SK-MEL-5 (cell line): ENCODE data around the gene CARMIL1. TPM values are rescaled to one million over a fixed set of nuclear protein-coding genes. Genes with fewer than 3 reads are reported as not detected.
A peak's percentile ranks its signal among the peaks of the same experiment; 100 is the strongest.
"Not testable (repeated sequence)": the region's sequence is repeated elsewhere in the genome, so short reads cannot be mapped to it uniquely, and the experiment has no call there.

Experiments used
- DNase-seq: peaks from one replicate; pipeline ENCODE4 v3.0.0-alpha.2; 2016; ENCODE audit warnings: low read depth, low spot score
- in situ Hi-C: cut with HindIII; loops from 2 replicates; pipeline ENCODE4 v1.10.0; 2016; ENCODE audit warnings: low sequenced_read_pairs, high pct_unique_total_duplicates, low pct_unique_long_range_greater_than_20kb
- total RNA-seq: library from RNA; depleted of rRNA; stranded (reverse); fragments of >200 nt; shearing (Covaris generic); gene quantifications from 2 replicates; pipeline ENCODE4 v1.2.3, GENCODE V29; 2014

Gene CARMIL1
- total RNA-seq, 1 experiment from 2014 or later, result 45.1 TPM

DNA sequence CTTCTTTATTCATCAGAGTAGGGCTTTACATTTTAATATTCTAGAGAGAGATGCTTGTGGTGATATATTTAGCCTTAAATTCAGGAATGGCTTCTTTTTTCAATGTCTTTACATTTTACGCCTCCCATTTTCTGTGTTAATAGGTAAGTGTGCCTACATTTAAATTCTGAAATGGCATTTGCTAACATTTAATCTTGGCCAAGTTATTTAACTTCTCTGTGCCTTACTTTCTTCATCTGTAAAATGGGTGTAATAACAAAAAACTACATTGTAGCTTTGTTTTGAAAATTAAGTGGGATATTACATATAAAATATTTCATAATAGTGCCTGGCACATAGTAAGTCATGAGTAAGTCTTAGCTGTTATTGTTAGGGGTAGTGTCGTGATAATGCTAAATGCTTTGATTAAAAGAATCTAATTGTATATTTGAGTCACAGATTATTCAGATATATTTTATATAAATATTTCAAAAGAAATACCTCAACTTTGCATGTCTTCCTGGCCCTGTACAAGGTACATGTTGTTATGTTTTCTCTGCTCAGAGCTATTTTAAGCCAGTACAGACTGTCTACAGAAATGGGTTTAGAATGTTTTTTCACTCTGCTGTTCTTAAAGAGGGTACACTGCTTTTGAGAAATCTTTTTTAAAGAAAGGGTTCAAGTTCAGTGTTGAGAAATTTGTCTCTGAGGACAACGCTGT is 18.8 kb downstream of the CARMIL1 start:
- in situ Hi-C loops, result no loop called here
- DNase-seq, result no peak

GRCh38 chr6:25298523-25298865 is 19.3 kb downstream of the CARMIL1 start:
- in situ Hi-C loops, DNase-seq: not testable (repeated sequence)

- DNase-seq, result no peak
- in situ Hi-C loops, result no loop called here
Measured at GRCh38 chr6:25301362-25301761, 22.2 kb downstream of the CARMIL1 start.

DNA sequence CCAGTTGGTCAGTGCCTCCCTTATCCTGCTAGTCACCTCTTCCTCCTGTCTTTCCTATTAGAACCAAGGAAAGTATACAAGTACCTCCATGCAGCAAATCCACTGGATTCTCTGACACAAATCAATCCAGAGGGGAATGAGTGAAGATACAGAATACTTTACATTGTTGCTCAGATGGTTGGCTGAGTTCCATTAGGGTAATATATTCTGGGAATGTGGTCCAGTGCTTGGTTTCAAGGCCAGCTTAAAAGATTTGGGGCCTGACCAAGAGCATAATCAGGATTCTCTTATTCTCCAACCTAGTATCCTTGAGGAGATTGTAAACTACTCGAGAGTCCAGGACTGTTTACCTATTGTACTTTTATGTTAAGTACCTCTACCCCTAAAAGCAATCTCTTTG is 23.0 kb downstream of the CARMIL1 start:
- no peak for DNase-seq
- in situ Hi-C loops, result no loop called here

DNA sequence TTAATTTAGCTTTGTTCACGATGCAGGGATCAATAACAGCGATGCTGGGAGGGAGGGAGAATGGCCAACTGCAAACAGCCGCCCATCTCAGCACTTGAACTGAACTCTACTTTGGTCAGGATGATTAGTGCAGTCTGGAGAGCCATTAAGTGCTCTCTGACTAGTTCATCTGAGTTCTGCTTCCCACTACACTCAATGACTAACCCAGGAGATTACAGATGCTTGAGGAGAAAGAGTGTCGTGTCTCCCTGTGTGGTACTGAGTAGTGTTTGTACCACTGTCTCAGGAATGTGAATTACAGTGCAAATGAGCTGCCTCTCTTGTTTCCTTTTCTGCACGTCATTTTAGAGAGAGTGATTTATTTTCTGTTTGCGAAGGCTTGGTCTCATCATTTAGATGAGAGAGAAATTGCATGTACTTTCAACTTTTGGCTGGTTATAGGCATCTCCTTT is 23.5 kb downstream of the CARMIL1 start:
- DNase-seq, result no peak
- in situ Hi-C loops, result no loop called here

DNA sequence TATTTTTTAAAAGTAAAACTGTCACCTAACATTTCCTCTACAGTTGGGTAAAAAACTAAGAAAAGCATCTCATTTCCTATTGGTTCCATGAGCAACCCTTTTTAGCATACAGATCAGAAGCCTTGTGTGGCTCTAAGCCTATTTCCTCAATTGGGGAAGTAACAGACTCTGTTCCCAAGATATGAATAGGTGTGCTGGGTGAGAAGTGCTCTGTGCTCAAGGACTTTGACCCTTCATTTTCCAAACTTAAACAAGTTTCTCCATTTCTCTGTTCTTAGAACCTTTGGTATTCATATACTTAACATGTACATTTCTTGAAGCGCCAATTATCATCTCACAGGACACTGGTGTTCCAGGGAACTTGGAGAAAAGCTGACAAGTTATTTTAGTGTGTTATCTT is 24.1 kb downstream of the CARMIL1 start:
- in situ Hi-C loops, result no loop called here
- DNase-seq, result no peak

DNA sequence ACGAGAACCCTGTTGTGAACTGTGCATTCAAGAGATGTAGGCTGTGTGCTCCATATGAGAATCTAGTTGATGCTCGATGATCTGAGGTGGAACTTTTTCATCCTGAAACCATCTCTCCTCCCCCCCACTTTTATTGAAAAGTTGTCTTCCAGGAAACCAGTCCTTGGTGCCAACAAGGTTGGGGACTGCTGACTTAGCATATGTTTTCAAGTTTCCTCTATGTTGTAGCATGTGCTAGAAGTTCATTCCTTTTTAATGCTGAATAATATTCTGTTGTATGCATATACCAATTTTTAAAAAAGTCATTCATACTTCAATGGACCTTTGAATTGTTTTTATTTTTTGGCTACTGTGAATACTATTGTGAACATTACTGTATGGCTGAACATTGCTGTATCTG is 27.2 kb downstream of the CARMIL1 start:
- DNase-seq, result no peak
- in situ Hi-C loops, result no loop called here

GRCh38 chr6:25307805-25308494 is 28.8 kb downstream of the CARMIL1 start:
- in situ Hi-C loops, result no loop called here
- peak; percentile 79 for DNase-seq

- in situ Hi-C loops, result no loop called here
- DNase-seq, result no peak
Measured at GRCh38 chr6:25309886-25310285, 30.7 kb downstream of the CARMIL1 start.

DNA sequence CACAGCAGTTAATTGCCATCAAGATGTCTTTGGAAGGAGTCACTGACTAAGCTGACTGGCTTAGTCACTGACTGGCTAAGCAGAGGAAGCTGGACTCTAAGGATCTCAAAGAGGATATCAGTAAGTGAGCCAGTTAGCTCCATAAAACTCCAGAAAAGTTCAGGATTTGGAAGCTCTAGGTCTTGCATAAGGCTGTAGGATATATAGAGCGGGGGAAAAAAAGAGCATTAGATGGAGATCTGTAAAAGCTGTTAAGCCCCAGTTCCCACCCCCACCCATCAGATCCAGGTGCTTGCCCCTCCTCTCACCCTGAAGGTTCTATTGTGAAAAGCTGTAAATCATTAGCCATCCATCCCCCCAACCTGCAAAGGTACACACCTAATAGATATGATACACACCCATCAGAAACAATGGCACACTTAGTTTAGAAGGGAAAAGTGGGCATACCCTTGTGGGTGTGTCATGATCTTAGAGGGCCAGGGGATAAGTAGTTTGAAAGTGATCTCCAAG is 32.2 kb downstream of the CARMIL1 start:
- in situ Hi-C loops, result no loop called here
- DNase-seq, result peak; percentile 14

DNA sequence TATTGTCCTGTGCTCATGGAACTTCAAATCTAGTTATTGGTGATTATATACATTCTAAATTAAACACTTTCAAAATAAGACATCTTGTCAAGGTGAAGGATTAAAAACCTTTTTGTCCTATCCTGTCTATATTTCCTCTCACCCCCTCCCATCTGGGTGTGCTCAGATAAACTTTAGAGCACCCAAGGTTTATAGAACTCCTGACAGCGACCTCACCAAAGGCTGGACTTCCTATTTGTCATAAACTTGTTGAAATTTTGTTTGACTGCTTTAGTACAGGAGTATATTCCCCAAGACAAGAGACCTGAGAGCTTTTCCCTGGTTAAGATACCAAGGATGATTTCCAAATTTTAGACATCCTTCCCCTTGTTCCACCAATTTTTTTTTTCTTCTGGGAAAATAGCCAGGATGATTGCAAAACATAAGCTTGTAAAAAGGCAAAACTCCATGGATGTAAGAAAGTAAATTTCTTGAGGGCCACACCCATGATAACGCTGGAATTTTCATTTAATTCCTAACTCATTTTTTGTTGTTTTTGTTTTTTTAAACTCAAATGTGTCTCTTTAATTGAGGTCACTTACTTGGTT is 33.0 kb downstream of the CARMIL1 start:
- DNase-seq, result peak; percentile 34
- in situ Hi-C loops, result no loop called here

DNA sequence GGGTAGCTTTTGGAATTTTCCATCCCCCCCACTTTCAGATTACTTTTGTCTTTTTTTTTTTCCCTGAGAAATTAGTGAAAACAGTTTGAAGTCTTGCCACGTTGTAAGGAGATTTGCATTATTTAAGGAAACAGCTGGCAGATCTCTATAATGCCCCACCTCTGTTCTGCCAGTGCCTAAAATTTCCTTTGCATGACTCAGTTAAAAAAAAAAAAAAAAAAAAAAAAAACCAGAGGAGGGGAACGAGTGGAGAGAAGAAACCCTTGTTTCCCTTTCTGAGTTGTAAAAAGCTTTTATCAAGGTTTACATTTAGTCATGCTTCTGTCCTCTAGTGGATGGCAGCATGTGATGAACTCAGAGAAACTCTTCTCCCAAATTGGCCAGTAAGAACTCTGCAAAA is 33.5 kb downstream of the CARMIL1 start:
- peak; percentile 92 for DNase-seq
- in situ Hi-C loops, result no loop called here

GRCh38 chr6:25314509-25315175 is 35.5 kb downstream of the CARMIL1 start:
- in situ Hi-C loops, result no loop called here
- DNase-seq, result peak; percentile 61

GRCh38 chr6:25315194-25316177 is 36.3 kb downstream of the CARMIL1 start:
- no peak for DNase-seq
- in situ Hi-C loops, result no loop called here

GRCh38 chr6:25316626-25317025 is 37.5 kb downstream of the CARMIL1 start:
- in situ Hi-C loops, result no loop called here

GRCh38 chr6:25318589-25318988 is 39.4 kb downstream of the CARMIL1 start:
- in situ Hi-C loops, result no loop called here
- DNase-seq, result no peak

More at GRCh38 chr6:25316626-25317025, 37.5 kb downstream of the CARMIL1 start:
- no peak for DNase-seq

DNA sequence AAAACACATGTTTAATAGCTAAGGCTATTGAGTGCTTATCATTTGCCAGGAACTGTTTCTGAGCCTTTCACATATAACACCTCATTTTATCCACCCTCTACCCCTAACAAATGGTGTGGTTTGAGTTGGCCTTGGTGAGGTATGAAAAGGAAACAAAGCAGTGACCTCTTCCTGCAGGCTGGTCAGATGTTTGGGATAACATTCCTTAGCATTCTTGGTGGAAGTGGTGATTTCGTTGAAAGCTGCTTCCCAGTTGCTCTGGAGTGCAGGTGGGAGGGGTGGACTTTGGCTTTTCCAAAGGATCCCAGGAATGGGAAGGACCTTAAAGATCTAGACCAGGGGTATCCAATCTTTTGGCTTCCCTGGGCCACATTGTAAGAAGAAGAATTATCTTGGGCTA is 41.3 kb downstream of the CARMIL1 start:
- DNase-seq, result no peak

More for the DNA sequence above, 41.3 kb downstream of the CARMIL1 start:
- in situ Hi-C loops, result no loop called here
